Prostate gland (tissue), 2 donors: ENCODE results near the gene HABP2. TPM values are rescaled to one million over a fixed set of nuclear protein-coding genes. Genes with fewer than 3 reads are reported as not detected.

Experiments
- DNase-seq: peaks from one replicate; pipeline ENCODE4 v3.0.0-alpha.2; 2019; ENCODE audit warnings: low spot score
- H3K27ac ChIP-seq, 2 donors: fragments of 200-600 bp; sonication (generic); 2 replicates each; pipeline ENCODE4 v1.5.1; 2017 to 2019
- H3K27me3 ChIP-seq: fragments of 200-600 bp; sonication (generic); replicated peaks from 2 replicates; pipeline ENCODE4 v1.5.1; 2019; ENCODE audit not compliant: insufficient read depth
- H3K36me3 ChIP-seq, 2 donors: fragments of 200-600 bp; sonication (generic); 1 replicate in 1 of 2; 2 replicates in 1 of 2; pipeline versions ENCODE4 v1.5.1 to v1.8.1; 2017 to 2019
- H3K4me1 ChIP-seq: fragments of 200-600 bp; sonication (generic); replicated peaks from 2 replicates; pipeline ENCODE4 v1.5.1; 2019
- H3K4me3 ChIP-seq, 2 donors: fragments of 200-600 bp; sonication (generic); 2 replicates each; pipeline ENCODE4 v1.5.1; 2017 to 2019
- H3K9me3 ChIP-seq: fragments of 200-600 bp; sonication (generic); 2 replicates; pipeline ENCODE4 v1.5.1; 2017
- POLR2A ChIP-seq: fragments of 450-650 bp; IDR thresholded peaks from one replicate; pipeline ENCODE4 v1.6.1; 2016; ENCODE audit warnings: antibody characterized with exemption, mild to moderate bottlenecking
- POLR2AphosphoS5 ChIP-seq: sonication (generic); formaldehyde crosslinking; IDR thresholded peaks from one replicate; pipeline ENCODE4 v1.6.1; 2017; ENCODE audit warnings: antibody characterized with exemption
- WGBS: methylation state at CpG from one replicate; pipeline ENCODE4 v1.1.5; 2018; 5-methylcytosine and 5-hydroxymethylcytosine counted together
- intact Hi-C: fragments of 100-400 bp; cut with DNase I; formaldehyde crosslinking; loops from one replicate; pipeline ENCODE4 v1.14.2; 2022
- total RNA-seq, 2 donors: library from RNA; depleted of rRNA; stranded (reverse); fragments of >200 nt; gene quantifications; one replicate each; pipeline ENCODE4 v1.1.0, GENCODE V29; 2016
- TF ChIP-seq, protein P1 (sequence below), 4 experiments: fragments of 200-600 bp in 2 of 4; fragments of 450-650 bp in 2 of 4; sonication (generic) in 2 of 4; IDR thresholded peaks; 1 replicate in 3 of 4; 2 replicates in 1 of 4; pipeline ENCODE4 v1.5.1; 2016 to 2019; ENCODE audit warnings: antibody characterized with exemption in 4 of 4, mild to moderate bottlenecking in 2 of 4, moderate library complexity in 2 of 4

HABP2 gene
- total RNA-seq, 2 donors from 2014 or later: 0.17 TPM; not detected in 1

GRCh38 chr10:113613427-113613826 lies 60.6 kb downstream of the HABP2 start:
- no peaks in the 10 kb centered on the region for H3K27me3 ChIP-seq
- no peaks in the 10 kb centered on the region for H3K36me3 ChIP-seq
- WGBS: 92% methylated on average over 2 of the region's 2 CpGs
- H3K27ac ChIP-seq: no peak overlapping the region
- no peaks in the 10 kb centered on the region for H3K9me3 ChIP-seq
- DNase-seq: no peak
- no peak for TF ChIP-seq POLR2A
- H3K4me1 ChIP-seq: no peaks in the 10 kb centered on the region
- H3K4me3 ChIP-seq: no peak overlapping the region
- intact Hi-C loops: no loop called here

DNA sequence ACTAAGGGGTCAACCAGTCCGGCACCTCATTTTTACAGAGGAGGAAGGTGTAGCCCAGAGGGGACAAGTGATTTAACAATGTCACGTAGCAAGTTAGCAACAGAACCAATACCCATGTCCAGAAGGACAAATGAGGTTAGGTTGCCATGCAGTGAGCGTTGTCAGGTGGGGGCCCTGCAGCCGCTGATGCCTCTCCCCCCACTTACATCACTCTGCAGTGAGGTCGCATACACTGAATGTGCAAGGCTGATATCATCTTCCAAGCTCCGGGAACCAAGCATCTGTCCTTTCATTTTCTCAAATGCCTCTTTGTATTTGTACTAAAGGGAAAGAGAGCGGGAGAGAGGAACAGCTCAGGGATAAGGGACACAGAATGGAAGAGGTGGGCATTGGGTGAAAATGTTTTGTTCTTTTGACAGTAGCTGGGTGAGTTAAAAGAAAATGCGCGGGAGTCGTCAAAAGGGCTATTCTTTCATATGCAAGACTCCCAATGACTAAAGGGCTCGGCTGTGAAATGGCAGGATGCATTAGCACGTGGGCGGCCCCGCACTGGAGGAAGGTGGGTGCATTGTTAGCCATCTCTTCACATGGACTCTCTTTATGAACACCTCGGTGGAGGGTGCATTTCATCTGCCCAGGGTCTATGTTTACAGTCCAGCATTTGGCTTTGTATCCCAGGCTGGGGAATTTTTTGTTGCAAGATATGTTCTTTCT lies 61.3 kb downstream of the HABP2 start:
- no peaks in the 10 kb centered on the region for H3K9me3 ChIP-seq
- no peaks in the 10 kb centered on the region for H3K4me1 ChIP-seq
- TF ChIP-seq POLR2A: no peak
- no peak for TF ChIP-seq POLR2AphosphoS5
- TF ChIP-seq, protein P1, sequence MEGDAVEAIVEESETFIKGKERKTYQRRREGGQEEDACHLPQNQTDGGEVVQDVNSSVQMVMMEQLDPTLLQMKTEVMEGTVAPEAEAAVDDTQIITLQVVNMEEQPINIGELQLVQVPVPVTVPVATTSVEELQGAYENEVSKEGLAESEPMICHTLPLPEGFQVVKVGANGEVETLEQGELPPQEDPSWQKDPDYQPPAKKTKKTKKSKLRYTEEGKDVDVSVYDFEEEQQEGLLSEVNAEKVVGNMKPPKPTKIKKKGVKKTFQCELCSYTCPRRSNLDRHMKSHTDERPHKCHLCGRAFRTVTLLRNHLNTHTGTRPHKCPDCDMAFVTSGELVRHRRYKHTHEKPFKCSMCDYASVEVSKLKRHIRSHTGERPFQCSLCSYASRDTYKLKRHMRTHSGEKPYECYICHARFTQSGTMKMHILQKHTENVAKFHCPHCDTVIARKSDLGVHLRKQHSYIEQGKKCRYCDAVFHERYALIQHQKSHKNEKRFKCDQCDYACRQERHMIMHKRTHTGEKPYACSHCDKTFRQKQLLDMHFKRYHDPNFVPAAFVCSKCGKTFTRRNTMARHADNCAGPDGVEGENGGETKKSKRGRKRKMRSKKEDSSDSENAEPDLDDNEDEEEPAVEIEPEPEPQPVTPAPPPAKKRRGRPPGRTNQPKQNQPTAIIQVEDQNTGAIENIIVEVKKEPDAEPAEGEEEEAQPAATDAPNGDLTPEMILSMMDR (IDR thresholded peaks at IDR 0.05): no peak
- H3K27me3 ChIP-seq: no peaks in the 10 kb centered on the region
- no peak for DNase-seq
- no peaks in the 10 kb centered on the region for H3K36me3 ChIP-seq
- WGBS: 74% methylated on average over 15 of the region's 15 CpGs
- no peak overlapping the region for H3K27ac ChIP-seq
- intact Hi-C loops: no loop called here
- H3K4me3 ChIP-seq: no peak overlapping the region

DNA sequence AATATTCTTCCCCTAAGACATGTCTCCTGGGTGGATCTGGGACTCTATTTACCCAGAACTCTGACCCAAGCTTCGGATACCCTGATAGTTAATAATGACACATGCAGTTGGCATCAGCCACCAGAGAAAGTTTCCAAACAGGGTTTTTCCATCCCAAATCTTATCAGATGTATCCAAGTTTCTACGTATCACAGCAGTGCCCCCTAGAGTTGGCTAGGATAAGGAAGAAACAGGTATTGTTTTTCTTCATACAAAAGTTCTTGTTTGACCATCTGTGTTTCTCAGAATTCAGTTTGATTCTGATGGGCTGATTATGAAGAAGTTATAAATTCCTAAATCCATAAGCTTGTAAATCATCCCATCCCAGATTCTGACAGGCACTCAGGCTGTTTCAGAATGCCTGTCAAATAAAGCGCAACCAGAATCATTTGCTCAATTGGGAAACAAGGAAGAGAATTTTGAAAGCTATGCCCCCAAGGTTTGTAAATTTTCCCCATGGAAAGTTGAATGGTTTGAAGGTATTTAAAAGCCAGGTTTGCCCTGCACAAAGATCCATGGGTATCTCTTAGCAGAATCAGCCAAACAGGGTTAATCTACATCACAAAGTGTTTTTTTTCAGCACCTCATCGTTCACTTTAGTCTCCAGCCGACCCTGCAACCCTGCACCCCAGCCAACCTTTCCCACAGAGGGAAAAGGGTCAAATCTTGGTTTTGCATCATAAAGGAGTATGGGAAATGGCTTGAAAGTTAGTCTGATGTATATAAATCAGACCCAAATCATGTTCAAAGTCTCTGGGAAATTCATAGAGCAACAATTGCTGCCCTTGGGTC lies 63.6 kb downstream of the HABP2 start:
- WGBS: 21% methylated on average over 5 of the region's 5 CpGs
- Histone ChIP-seq H3K27me3 (no peaks in the 10 kb centered on the region), H3K36me3 (no peaks in the 10 kb centered on the region), H3K27ac (no peak overlapping the region), H3K4me3 (no peak overlapping the region), H3K9me3 (no peaks in the 10 kb centered on the region), H3K4me1 (no peaks in the 10 kb centered on the region)
- intact Hi-C loops: no loop called here
- DNase-seq: no peak
- TF ChIP-seq POLR2A: no peak
- no peak for TF ChIP-seq POLR2AphosphoS5
- TF ChIP-seq, protein P1 (IDR thresholded peaks at IDR 0.05): no peak

DNA sequence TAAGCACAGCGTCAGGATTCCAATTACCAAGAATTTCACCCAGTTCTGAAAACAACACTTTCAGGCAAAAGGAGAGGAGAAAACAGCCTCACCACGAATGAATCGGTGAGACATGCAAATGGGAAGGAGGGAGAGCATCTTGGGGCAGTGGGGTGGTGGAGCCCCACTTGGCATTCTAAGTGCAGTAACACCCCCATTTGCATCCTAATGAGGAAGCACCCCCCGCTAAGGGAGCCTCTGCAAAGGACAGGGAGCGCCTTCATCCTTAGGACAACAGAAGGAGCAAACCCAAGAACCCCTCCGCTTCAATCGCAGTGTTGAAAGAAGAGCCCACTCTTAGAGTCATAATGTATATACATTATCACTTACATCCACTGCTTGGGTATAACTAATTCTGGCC lies 64.2 kb downstream of the HABP2 start:
- no peaks in the 10 kb centered on the region for H3K9me3 ChIP-seq
- no peaks in the 10 kb centered on the region for H3K27me3 ChIP-seq
- TF ChIP-seq POLR2A (no peak), POLR2AphosphoS5 (no peak)
- TF ChIP-seq, protein P1 (IDR thresholded peaks at IDR 0.05): no peak
- intact Hi-C loops: no loop called here
- 37% methylated on average over 7 of the region's 7 CpGs for WGBS
- no peaks in the 10 kb centered on the region for H3K36me3 ChIP-seq
- H3K4me3 ChIP-seq: no peak overlapping the region
- H3K4me1 ChIP-seq: no peaks in the 10 kb centered on the region
- no peak overlapping the region for H3K27ac ChIP-seq
- no peak for DNase-seq

GRCh38 chr10:113618338-113618737 lies 65.5 kb downstream of the HABP2 start:
- no peak for DNase-seq

More at GRCh38 chr10:113618338-113618737, 65.5 kb downstream of the HABP2 start:
- no peaks in the 10 kb centered on the region for H3K9me3 ChIP-seq
- H3K27ac ChIP-seq: no peak overlapping the region
- no peak overlapping the region for H3K4me3 ChIP-seq
- H3K4me1 ChIP-seq: no peaks in the 10 kb centered on the region
- intact Hi-C loops: no loop called here
- H3K36me3 ChIP-seq: no peaks in the 10 kb centered on the region
- TF ChIP-seq POLR2A (no peak), POLR2AphosphoS5 (no peak)
- TF ChIP-seq, protein P1 (IDR thresholded peaks at IDR 0.05): no peak
- no peaks in the 10 kb centered on the region for H3K27me3 ChIP-seq
- WGBS: 80% methylated on average over 7 of the region's 7 CpGs
